SK-N-MC (cell line): Measurements from ENCODE around the gene ZNF775.

Source experiments
- EZH2 ChIP-seq: fragments of 200-600 bp; sonication (generic); IDR thresholded peaks from one replicate; pipeline ENCODE4 v1.6.1; 2017; ENCODE audit warnings: antibody characterized with exemption
- FOXP2 ChIP-seq: optimal IDR thresholded peaks from 2 replicates; pipeline ENCODE3; 2011; ENCODE audit warnings: mild to moderate bottlenecking, moderate library complexity; ENCODE audit not compliant: insufficient read depth; ENCODE audit errors: extremely low read length, control extremely low read depth
- POLR2AphosphoS5 ChIP-seq: IDR thresholded peaks from 2 replicates; pipeline ENCODE4 v1.6.1; 2012; ENCODE audit warnings: mild to moderate bottlenecking, low read depth, low read length, borderline replicate concordance

- TF ChIP-seq POLR2AphosphoS5, result no peak
- TF ChIP-seq EZH2, result no peak
- no peak for TF ChIP-seq FOXP2
Observed at GRCh38 chr7:150409300-150410030, 30.3 kb downstream of the ZNF775 start.
